Epithelial cell of proximal tubule (primary cell): ENCODE results near the gene ING2. TPM values are rescaled to one million over a fixed set of nuclear protein-coding genes. Genes with fewer than 3 reads are reported as not detected.

Source experiments
- DNase-seq: peaks from one replicate; pipeline ENCODE4 v3.0.0-alpha.2; 2011; ENCODE audit warnings: low read depth
- H3K4me3 ChIP-seq: 2 replicates; pipeline ENCODE4 v1.5.1; 2011; ENCODE audit warnings: low read depth, mild to moderate bottlenecking, low read length
- total RNA-seq: library from RNA; depleted of rRNA; stranded (reverse); fragments of >200 nt; gene quantifications from 2 replicates; pipeline ENCODE4 v1.2.3, GENCODE V29; 2015
- TF ChIP-seq, protein P1 (sequence below): conservative IDR thresholded peaks from 2 replicates; pipeline ENCODE4 v1.5.1; 2012; ENCODE audit warnings: low read depth, mild to moderate bottlenecking, low read length

ING2 gene
- total RNA-seq, 1 donor from 2014 or later = 32.4 TPM

DNA sequence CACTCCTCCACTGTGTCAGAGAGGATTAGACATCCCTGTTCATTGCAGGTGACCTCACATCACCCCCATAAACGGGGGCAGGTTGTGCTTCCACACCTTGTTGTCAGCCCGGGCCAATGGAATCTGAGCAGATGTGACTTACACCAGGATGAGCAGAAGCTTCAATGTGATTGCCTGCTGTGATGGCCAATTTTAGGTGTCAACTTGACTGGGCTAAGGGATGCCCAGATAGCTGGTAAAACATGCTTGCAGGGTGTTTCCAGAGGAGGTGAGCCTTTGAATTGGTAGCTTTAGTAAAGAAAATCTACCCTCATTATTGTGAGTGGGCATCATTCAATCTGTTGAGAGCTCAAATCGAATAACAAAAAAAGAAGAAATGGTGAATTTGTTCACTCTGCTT lies 52.1 kb downstream of the ING2 start:
- TF ChIP-seq, protein P1, sequence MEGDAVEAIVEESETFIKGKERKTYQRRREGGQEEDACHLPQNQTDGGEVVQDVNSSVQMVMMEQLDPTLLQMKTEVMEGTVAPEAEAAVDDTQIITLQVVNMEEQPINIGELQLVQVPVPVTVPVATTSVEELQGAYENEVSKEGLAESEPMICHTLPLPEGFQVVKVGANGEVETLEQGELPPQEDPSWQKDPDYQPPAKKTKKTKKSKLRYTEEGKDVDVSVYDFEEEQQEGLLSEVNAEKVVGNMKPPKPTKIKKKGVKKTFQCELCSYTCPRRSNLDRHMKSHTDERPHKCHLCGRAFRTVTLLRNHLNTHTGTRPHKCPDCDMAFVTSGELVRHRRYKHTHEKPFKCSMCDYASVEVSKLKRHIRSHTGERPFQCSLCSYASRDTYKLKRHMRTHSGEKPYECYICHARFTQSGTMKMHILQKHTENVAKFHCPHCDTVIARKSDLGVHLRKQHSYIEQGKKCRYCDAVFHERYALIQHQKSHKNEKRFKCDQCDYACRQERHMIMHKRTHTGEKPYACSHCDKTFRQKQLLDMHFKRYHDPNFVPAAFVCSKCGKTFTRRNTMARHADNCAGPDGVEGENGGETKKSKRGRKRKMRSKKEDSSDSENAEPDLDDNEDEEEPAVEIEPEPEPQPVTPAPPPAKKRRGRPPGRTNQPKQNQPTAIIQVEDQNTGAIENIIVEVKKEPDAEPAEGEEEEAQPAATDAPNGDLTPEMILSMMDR = no peak
- DNase-seq = no peak
- no peak overlapping the region for H3K4me3 ChIP-seq

DNA sequence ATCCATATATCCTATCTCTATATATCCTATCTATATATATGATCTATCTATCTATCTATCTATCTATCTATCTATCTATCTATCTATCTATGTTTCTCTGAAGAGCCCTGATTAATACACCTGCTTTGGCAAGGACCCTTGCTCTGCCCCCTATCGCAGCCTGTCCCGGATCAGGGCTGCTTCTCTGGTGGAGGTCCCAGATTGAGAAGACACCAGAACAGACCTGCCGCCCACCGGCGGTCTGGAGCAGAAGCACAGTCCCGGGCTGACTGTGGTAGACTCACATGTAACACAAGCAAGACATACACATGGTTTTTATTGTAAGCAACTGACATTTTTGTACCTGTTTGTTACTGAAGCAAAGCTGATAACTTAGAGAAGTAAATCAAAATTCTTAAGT lies 52.8 kb downstream of the ING2 start:
- TF ChIP-seq, protein P1 = no peak
- no peak overlapping the region for H3K4me3 ChIP-seq
- DNase-seq = no peak

DNA sequence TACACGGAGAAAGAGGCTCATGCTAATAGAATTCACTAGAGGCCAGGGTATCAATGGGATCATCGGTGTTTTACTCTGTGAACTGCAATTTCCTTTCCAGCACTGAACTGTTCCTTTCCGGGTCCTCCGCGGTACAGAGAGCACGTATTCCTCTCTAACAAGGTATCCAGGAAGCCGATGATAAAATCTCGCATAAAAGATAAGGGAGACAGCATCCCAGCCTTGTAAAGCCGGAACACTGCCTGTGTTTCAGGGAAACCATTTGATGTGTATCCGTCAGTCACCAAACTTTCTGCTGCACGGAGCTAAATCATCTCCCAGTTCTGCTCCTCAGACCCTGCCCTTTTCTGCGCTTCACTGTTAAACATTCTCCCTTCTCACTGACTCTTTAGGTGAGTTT lies 54.0 kb downstream of the ING2 start:
- no peak for DNase-seq
- TF ChIP-seq, protein P1 = no peak
- no peak overlapping the region for H3K4me3 ChIP-seq

DNA sequence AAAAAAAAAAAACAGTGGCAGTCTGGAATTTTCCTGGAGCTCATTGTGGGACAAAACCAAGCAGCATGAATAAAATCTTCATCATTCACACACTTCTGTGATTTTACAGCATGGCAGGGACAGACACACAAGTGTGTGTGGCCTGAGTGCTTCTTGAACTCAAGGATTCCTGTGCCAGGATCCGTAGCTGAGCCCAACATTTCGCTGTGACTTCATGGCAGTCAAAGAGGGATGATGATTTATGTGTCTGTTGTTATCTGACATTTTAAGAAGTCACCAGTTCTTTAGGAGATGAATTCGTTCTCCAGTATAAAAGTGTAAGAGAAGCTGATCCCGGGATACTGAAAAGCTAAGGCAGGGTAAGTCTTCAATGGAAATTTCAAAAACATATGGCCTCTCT lies 57.0 kb downstream of the ING2 start:
- no peak for DNase-seq
- H3K4me3 ChIP-seq = no peak overlapping the region
- TF ChIP-seq, protein P1 = no peak

Other genes with a start within 250 kb of the ING2 start
- gene CLDN22, start 184.8 kb upstream of the ING2 start, total RNA-seq = not detected in 2 replicates
- gene CLDN24, start 182.6 kb upstream of the ING2 start, total RNA-seq = not detected in 2 replicates
- gene CDKN2AIP, start 60.4 kb upstream of the ING2 start, total RNA-seq = 25.5 and 36.8 TPM in 2 replicates
- 17.2 and 24.2 TPM in 2 replicates for gene RWDD4, start 154.1 kb downstream of the ING2 start, total RNA-seq
- 15.8 and 38.1 TPM in 2 replicates for gene TRAPPC11, start 154.2 kb downstream of the ING2 start, total RNA-seq